Measurements from ENCODE around the gene C17orf113. TPM values are rescaled to one million over a fixed set of nuclear protein-coding genes. Genes with fewer than 3 reads are reported as not detected.
"Not testable (repeated sequence)": the region's sequence is repeated elsewhere in the genome, so short reads cannot be mapped to it uniquely, and the experiment has no call there.

Gene C17orf113
- total RNA-seq, 1 donor from 2014 or later, result 0.48 TPM

- ATAC-seq, result no peak
Observed at GRCh38 chr17:42016411-42016831, 34.0 kb downstream of the C17orf113 start.

DNA sequence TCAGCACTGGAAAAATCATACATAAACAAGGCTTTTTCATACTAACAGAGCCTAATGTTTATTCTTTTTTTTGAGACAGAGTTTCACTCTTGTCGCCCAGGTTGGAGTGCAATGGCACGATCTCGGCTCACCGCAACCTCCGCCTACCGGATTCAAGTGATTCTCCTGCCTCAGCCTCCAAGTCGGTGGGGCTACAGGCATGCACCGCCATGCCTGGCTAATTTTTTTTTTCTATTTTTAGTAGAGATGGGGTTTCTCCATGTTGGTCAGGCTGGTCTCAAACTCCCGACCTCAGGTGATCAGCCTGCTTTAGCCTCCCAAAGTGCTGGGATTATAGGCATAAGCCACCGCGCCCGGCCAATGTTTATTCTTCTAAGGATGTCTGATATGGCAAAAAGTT is 36.7 kb downstream of the C17orf113 start:
- ATAC-seq, result not testable (repeated sequence)

DNA sequence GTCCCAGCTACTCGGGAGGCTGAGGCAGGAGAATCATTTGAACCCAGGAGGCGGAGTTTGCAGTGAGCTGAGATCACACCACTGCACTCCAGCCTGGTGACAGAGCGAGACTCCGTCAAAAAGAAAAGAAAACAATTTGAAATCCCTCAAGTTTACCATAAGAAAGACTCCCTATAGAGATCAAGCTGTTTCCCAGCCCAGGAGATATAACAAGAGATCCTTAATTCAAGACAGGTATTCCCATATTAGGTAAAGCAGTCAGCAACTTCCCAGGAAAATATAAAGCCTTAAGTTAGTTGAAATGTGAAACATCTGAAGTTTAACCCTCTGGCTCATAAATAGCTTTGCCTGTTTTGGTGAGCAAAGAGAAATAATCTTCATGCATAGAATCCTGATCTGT is 38.0 kb downstream of the C17orf113 start:
- ATAC-seq, result not testable (repeated sequence)

DNA sequence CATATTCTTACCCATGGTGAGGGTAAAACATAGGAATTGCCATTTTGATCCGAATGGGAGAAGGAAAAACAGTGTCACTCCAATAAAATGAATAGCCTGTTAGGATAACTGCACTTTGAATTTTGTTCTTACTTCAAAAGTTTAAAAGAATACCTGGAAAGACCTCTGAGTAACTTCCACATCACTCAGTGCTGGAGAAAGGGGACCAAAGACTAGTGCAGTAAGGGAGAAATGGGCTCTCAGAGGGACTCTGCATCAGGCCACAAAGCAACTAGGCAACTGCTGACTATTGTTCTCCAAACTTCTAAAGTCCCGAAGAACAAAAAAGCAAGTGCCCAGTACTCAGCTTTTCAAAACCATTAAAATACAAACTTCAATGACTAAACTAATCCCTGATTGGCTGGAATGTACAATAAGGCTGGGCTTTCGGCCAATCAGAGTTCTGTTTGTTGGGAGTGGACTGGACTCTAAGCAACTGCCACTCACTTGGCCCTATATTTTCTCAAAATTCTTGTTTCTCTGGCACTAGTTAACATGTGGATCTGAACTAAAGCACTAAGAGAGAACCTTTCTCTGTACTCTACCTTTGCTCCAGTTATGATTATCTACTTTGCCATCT is 39.4 kb downstream of the C17orf113 start:
- ATAC-seq, result peak; percentile 30

DNA sequence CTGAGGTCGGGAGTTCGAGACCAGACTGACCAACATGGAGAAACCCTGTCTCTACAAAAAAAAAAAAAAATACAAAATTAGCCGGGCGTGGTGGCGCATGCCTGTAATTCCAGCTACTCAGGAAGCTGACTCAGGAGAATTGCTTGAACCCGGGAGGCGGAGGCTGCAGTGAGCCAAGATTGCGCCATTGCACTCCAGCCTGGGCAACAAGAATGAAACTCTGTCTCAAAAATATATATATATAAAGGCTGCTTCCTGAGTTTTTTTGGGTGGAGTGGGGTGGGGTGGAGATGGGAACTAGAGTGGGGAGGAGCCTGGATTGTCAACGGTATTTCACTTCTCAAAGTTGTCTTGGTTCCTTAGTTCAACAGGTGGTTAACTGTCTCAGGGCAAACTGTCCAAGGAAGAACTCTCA is 40.1 kb downstream of the C17orf113 start:
- ATAC-seq, result peak; percentile 77

- peak; percentile 80 for ATAC-seq
Observed at GRCh38 chr17:42009170-42009569, 41.2 kb downstream of the C17orf113 start.

DNA sequence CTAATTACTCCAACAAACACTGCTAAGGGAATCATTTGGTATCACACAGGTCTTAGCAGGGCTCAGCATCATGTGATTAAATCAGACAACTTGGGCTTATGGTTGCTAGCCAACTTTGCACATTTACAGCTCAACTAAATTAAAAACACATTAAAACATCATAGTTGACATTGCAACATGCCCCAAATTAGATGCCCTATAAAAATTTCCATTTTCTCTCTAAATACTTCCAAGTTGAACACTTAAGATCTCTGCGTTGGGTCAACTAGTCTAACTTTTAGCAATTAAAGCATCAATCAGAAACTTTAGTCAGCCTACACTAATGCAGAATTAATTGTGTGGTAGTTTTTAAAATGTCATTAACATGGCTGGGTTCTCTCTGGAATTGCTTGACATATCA is 45.2 kb downstream of the C17orf113 start:
- ATAC-seq, result no peak

- no peak for ATAC-seq
Observed at GRCh38 chr17:42002792-42003301, 47.6 kb downstream of the C17orf113 start.

DNA sequence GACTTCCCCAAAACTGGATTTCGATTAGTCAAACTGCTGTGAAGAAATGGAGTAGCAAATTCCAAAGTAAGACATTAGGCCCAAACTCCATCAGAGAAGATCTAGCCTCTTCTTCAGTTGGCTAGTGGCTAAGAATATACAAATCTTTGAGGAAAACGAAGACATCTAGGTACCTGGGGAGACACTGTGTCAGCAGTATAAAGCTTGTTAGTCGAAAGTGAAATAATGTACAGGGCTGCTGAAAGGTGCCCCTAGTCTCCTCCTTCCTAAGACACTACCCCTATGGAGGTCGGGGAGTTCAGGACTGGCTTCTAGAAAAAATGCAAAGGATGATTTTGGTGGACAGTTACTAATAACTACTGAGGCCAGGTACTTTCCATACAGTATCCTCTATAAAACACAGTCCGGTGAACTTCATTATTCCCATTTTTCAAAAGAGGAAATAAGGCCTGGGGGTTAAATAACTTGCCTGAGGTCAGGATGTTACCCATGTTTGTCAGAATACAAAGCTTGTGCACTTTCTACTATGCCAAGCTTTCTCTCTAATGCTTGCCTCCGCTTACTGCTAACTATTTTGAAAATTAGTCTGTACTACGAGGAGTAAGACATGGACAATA is 48.1 kb downstream of the C17orf113 start:
- ATAC-seq, result no peak

DNA sequence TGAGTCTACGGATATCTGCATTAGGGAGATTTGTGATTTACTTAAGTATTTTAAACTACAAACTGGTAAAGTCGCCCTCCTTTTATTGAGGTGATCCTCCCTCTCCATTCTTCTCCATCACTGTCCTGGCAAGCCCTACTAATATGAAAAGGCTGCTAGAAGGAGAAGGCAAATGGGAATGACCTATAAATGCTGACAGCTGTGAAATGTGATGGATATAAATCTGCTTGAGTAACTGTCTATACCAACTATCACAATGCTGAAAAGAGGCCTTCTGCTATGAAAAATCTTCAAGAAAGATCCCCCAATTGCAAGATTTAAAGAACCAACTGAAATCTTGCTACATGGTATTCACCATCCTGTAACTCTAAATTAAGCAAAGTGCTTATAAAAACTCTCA is 48.7 kb downstream of the C17orf113 start:
- no peak for ATAC-seq

GRCh38 chr17:42000413-42001133 is 49.8 kb downstream of the C17orf113 start:
- peak; percentile 26 for ATAC-seq

DNA sequence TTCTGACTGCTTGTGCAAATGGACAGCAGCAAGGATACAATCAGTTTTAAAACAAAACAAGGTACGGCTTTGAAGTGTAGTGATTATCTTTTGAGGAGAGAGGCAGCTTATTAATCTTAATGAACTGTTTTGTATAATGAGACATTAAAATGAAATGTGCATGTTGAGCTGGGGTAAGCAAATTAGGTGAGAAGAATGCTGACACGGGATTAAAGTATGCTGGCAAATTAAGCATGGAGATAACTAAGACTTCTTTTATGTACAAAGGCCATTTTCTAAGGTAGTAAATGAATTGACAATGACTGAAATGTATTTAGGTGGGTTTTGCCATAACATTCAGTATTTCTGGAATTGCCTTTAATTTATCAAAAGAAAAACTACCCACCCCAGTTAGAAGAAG is 51.9 kb downstream of the C17orf113 start:
- ATAC-seq, result no peak

DNA sequence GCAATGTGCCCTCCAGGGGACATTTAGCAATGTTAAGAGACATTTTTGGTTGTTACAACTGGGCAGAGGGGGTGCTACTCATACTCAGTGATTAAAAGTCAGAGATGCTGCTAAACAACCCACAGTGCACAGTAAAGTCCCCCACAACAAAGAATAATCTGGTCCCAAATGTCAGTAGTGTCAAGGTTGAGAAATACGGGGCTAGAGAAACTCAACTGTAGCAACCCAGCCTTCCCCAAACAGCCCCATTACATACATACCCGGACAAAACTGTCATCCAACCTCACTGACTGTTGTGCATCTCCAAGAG is 53.6 kb downstream of the C17orf113 start:
- ATAC-seq, result no peak

DNA sequence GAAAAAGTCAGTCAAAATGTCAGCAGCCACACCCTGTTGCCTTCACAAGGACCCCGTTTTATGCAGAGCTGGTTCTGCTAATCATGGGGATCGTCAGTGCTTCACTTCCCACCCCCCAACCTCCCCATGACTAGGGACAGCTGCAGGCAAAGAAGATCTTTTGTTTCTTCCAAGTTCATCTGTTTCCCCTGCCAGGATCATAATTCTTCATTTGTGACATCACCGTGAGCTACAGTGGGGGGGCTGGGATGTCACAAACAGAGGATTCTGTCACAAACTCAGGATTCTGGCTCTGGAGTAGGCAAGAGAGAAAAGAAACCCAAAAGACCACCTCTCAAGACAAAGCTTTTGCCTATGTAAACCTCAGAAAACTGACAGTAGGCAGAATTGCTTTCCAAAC is 57.8 kb downstream of the C17orf113 start:
- no peak for ATAC-seq

DNA sequence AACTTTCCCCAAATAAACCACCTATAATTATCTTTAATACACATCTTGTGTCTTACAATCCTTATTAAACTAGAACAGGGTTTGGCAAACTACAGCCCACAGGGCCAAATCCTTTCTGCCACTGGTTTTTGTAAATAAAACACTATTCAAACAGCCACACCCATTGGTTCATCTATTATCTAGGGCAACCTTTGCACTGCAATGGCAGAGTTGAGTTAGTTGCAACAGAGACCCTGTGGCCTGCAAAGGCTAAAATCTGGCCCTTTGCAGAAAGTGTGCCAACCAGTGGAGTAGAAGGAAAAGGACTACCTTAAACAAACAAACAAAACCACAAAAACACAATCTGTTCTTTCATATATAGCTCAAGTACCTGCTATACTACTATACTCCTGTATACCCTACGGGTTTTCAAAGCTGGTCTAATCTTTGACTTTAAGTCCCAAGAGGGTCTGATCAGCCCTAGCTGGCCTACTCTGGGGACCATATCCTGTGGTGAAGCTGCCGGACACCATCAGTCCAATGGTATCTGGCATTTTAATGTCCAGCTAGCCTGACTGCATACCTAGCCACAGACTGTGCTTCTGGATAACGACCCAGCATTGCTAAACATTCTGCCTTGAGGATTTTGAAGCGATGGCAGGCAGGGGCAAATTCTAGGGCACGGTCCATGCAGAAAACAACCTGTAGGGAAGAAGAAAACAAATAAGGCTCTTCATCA is 60.5 kb downstream of the C17orf113 start:
- ATAC-seq, result no peak

DNA sequence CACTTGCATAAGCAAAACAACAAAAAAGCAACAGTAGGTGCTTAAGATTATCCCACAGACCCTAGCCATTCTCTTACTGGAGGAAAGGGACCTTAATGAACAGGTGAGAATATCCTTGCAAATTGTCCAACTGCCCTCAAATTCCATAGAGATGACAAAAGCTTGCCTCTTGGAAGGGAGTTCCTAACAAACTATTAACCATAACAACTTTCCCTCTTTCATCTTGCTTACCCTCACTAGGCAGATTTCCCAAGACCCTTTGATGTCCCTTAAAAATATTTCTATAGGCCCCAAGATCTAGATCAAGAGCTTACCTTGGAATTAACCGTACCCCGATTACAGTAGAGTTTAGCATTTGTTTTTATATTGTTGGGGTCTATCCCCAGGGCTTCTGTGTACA is 62.0 kb downstream of the C17orf113 start:
- ATAC-seq, result no peak

Other genes with a start within 250 kb of the C17orf113 start
- gene P3H4, start 238.7 kb downstream of the C17orf113 start, total RNA-seq, result 1.9 TPM
- 3.1 TPM for gene FKBP10, start 237.6 kb downstream of the C17orf113 start, total RNA-seq
- gene NT5C3B, start 214.4 kb downstream of the C17orf113 start, total RNA-seq, result 22.8 TPM
- gene KLHL10, start 212.8 kb downstream of the C17orf113 start, total RNA-seq, result 0.32 TPM
- gene KLHL11, start 185.2 kb downstream of the C17orf113 start, total RNA-seq, result 6.8 TPM
- 161 TPM for gene ACLY, start 131.7 kb downstream of the C17orf113 start, total RNA-seq
- not detected for gene ODAD4, start 120.0 kb downstream of the C17orf113 start, total RNA-seq
- gene CNP, start 83.8 kb downstream of the C17orf113 start, total RNA-seq, result 89.9 TPM
- 75.5 TPM for gene DNAJC7, start 33.2 kb downstream of the C17orf113 start, total RNA-seq
- gene NKIRAS2, start 30.5 kb downstream of the C17orf113 start, total RNA-seq, result 30.3 TPM
- 0.44 TPM for gene ZNF385C, start 47.9 kb upstream of the C17orf113 start, total RNA-seq
- gene DHX58, start 62.1 kb upstream of the C17orf113 start, total RNA-seq, result 6.3 TPM
- 20.8 TPM for gene KAT2A, start 70.8 kb upstream of the C17orf113 start, total RNA-seq
- not detected for gene HSPB9, start 72.2 kb upstream of the C17orf113 start, total RNA-seq
- 63.8 TPM for gene RAB5C, start 104.4 kb upstream of the C17orf113 start, total RNA-seq
- not detected for gene KCNH4, start 130.5 kb upstream of the C17orf113 start, total RNA-seq
- gene HCRT, start 134.9 kb upstream of the C17orf113 start, total RNA-seq, result not detected
- 9.0 TPM for gene GHDC, start 143.9 kb upstream of the C17orf113 start, total RNA-seq
- gene STAT5B, start 225.8 kb upstream of the C17orf113 start, total RNA-seq, result 18.1 TPM
- gene STAT5A, start 237.9 kb upstream of the C17orf113 start, total RNA-seq, result 6.9 TPM

All from esophagus mucosa (tissue), 1 donor.